GM21360 (cell line): ENCODE data around the gene RFNG.

Source experiments
- ATAC-seq: cut with Tn5 transposase; IDR thresholded peaks from one replicate; pipeline ENCODE4 v1.9.1; 2021; ENCODE audit warnings: mild to moderate bottlenecking, moderate library complexity; ENCODE audit not compliant: unreplicated experiment

Gene RFNG

DNA sequence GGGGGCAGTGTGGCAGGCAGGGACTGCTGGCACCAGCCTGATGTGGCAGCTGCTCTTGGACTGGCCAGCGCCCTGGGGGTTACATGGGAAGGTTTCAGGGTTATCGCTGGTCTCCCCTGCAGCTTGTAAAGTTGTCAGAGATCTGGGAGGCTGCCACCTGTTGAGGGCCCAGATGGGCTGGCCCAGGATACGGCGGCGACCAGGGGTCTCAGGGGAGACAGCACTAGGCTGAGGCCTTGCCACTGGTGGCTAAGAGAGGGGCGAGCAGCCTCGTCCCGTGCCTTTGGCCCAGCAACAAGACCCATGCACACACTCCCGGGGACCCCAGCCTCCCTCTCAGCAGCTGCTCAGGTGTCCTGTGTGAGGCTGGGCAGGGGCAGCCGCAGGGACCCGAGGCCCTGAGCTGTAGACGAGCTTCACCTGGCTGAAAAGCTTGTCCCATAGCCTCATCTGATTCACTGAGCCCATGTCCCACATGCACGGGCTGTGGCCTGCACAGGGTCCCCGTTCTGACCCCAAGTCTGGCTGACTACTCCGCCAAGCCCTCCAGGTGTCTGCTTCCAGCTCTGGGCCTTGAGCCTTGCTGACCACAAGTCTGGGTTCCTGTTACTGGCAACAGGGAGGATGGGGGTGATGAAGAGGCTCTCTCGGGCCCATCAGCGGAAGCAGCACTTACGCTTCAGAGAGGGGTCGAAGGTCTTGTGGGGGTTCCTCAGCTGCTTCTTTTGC is 7.8 kb upstream of the RFNG start:
- ATAC-seq = no peak

DNA sequence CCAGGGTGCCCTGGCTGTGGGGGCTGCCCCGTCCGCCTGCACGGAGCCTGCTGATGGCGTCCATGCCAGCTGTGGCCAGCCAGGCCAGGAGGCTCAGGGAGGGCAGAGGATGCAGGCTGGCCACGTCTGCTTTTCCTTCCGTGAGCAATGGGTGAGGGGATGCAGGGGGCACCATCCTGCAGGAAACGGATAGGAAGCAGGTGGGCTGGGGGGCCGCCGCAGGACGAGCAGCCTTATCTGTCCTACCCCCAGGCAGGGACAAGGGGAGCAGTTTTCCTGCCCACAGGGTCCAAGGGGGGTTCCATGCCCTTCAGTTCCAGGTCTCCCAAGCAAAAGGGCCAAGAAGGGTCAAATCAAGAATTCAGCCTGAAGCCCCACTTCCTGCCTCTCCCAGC is 7.2 kb upstream of the RFNG start:
- no peak for ATAC-seq

DNA sequence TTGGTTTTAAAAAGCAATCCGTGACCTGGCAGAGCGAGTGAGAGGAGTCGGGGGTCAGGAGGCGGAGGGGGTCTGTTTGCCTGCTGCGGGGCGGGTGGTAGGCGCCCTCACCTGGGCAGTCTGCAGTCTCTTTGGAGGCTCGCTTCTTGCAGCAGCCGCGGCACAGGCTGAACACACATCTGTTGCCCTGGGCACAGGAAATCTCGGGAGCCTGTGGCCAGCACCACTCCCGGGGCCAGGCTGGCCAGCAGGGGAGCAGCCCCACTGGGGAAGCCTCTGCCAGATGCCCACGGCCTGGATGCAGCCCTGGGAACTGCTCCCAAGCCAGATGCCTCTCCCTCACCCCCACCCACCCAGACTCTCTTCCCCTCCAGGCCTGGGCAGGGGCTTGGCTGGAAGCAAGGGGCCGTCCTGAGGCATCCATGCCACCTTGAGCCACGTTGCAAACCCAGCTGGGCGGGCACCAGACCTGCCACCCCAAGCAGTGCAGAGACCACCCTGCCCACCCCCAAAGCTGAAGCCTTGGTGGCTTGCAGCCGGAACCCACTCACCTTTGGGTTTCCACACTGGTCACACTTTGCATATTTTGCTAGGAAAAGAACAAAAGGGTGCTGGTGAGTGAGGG is 6.7 kb upstream of the RFNG start:
- no peak for ATAC-seq

DNA sequence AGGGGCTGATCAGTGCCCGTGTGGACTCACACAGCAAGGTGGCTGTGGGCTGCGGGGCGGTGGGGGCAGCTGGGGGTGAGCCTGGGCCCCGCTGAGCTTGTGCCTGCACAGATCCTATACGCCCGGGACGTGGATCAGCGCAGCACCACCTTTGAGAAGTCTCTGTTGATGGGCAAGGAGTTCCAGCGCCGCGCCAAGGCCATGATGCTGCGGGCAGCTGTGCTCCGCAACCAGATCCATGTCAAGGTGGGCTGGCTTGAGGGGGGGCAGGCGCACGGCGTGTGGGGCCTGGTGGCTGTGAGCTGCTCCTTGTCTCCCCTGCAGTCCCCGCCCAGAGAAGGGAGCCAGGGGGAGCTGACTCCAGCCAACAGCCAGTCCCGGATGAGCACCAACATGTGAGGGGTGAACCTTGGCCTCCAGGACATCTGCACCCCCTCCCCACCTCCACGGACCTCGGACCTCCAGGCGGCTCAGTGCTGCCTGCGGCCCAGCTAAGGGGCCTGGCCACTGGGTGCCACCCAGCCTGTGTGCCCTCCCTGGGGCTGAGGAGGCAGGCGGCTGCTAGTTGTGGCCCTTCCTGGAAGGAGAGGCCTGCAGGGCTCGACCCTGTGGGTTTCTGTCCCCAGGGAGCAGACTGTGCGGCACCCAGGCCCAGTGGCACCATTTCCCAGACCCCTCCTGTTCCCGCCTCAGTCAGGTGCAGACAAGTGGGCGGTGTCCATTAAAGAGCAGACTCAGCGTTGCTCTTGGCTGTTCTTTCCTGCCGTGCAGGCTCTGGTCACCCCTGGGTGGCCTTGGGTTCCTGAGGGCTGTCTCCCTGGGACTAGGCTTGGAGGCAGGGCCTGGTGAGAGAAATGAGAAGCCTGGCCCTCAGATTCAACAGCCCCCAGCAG is 5.4 kb upstream of the RFNG start:
- ATAC-seq = no peak

DNA sequence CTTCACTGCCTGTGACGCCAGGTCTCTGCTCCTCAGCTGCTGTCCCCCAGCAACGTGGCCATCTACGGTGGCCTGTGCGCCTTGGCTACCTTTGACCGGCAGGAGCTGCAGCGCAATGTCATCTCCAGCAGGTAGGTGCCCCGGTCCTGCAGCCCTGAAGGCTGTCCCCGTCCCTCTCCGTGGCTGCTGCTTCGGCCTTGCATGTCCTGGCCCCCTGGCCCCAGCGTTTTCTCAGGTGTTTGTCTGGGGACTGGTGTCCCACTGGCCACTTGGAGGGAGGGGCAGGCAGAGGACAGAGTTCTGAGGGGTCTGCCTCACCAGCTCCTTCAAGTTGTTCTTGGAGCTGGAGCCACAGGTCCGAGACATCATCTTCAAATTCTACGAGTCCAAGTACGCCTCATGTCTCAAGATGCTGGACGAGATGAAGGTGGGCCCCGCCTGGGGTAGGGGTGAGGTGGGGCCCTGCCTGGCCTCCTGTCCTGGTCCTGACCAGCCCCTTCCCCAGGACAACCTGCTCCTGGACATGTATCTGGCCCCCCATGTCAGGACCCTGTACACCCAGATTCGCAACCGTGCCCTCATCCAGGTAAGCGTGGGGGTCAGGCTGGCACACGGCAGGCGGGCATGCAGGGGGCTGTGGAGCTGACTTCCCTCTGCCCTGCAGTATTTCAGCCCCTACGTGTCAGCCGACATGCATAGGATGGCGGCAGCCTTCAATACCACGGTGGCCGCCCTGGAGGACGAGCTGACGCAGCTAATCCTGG is 4.5 kb upstream of the RFNG start:
- ATAC-seq = no peak

DNA sequence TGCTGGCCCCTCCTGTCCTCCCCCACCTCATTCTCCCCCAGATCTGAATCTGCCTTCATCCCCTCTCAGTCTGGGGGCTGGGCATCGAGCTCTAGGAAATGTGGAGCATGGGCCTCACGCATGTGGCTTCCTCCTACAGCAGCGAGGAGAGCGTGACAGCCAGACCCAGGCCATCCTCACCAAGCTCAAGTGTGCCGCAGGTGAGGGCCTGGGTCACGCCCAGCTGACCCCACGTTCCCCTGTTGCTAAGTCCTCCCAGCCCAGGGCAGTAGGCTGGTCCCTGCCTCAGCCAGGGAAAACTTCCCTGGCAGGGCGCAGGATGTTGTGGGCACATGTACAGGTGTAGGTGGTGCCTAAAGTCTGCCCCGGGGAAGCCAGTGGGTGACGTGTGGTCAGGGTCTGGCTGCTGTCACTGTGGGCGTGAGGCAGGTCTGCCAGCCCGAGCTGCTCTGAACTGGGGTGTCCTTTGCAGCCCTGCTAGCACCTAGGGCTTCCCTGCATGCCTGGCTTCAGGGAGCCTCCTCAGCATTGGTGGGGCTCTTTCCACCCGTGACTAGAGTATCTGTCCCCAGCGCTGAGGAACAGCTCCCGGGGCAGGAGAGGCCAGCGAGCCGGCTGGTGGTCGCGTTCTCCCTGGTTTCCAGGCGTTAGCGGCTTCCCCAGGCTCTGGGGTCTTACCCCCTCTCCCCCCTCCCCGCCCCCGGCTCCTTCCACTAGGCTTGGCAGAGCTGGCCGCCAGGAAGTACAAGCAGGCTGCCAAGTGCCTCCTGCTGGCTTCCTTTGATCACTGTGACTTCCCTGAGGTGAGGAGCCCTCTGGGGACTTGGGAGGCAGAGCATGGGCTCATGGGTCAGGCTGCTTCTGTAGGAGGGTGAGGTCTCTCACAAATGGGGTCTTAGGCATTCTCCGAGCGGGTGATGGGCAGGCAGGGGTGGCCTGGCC is 3.7 kb upstream of the RFNG start:
- no peak for ATAC-seq

DNA sequence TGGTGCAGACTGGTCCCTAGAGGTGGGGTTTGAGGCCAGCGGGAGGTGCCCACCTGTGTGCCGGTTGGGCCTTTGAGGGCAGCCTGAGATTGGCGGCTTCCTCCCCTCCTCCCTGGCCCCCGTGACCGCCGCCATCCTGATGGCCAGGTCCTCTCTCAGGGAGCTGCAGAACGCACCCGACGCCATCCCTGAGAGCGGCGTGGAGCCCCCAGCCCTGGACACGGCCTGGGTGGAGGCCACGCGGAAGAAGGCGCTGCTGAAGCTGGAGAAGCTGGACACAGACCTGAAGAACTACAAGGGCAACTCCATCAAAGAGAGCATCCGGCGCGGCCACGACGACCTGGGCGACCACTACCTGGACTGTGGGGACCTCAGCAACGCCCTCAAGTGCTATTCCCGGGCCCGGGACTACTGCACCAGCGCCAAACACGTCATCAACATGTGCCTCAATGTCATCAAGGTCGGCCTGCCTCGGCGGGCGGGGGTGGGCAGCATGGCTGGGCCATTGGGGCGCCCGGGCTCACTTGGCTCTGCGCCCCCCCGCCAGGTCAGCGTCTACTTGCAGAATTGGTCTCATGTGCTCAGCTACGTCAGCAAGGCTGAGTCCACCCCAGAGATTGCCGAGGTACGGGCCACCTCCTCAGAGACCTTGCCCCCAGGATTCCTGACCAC is 2.9 kb upstream of the RFNG start:
- no peak for ATAC-seq

DNA sequence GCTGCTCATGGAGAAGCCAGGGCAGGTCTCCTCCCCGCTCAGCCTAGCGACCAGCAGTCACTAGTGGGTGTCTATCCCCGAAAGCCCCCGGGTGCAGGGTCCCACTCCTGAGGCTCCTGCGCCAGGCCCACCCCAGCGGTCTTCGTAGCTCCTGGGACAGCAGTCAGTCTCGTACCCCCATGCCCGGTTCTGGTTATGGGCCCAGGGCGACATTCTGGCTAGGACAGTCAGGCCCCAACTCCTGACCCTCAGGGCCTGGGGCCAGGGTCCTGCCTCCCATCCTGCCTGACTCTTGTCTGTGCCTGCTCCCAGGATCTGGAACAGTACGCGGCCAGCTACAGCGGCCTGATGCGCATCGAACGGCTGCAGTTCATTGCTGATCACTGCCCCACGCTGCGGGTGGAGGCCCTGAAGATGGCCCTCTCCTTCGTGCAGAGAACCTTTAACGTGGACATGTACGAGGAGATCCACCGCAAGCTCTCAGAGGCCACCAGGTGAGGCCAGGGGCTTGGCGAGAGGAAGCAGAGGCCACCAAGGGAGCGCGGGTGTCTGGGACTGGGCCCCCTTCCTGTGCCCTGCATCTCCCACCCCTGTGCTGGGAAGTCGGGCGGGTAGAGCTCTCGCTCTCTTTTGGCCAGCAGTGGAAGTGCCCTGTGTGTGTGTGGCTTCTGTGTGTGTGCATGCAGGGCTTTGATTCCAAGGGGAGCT is 2.1 kb upstream of the RFNG start:
- ATAC-seq = no peak

DNA sequence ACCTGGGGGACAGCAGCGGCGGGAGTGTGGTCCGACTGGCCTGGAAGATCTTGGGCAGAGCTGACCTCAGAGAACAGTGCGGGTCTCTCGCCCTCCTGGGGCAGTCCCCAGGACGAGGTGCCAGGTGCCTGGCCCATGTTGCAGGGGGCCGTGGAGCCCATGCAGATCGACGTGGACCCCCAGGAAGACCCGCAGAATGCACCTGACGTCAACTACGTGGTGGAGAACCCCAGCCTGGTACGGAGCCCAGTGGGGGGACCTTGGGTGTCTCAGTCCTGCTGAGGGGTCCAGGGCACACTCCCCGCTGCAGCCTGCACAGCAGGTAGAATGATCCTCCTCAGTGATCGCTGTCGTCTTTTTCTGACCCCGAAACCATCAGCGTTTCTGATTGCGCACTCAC is 1.5 kb upstream of the RFNG start:
- ATAC-seq = no peak

DNA sequence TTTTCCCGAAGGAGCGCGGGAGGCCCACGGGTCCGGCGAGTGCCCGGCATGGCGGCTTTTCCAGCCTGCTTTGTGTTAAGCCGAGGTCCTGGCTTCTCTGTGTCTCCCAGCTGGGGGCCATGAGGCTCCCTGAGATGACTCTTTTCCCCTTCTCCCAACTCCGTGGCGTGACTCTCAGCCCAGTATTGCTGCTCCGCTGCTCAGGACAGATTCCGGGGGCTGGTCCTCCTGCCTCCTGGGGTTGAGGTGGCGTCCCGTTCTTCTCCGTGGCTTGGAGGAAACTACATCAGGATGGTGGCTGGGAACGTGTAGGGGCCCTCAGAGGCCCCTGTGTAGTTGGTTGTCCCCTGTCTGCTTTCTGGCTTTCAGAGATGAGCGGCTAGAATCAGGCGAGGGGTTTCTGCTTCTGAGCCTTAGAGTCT is 1.0 kb upstream of the RFNG start:
- ATAC-seq = no peak

DNA sequence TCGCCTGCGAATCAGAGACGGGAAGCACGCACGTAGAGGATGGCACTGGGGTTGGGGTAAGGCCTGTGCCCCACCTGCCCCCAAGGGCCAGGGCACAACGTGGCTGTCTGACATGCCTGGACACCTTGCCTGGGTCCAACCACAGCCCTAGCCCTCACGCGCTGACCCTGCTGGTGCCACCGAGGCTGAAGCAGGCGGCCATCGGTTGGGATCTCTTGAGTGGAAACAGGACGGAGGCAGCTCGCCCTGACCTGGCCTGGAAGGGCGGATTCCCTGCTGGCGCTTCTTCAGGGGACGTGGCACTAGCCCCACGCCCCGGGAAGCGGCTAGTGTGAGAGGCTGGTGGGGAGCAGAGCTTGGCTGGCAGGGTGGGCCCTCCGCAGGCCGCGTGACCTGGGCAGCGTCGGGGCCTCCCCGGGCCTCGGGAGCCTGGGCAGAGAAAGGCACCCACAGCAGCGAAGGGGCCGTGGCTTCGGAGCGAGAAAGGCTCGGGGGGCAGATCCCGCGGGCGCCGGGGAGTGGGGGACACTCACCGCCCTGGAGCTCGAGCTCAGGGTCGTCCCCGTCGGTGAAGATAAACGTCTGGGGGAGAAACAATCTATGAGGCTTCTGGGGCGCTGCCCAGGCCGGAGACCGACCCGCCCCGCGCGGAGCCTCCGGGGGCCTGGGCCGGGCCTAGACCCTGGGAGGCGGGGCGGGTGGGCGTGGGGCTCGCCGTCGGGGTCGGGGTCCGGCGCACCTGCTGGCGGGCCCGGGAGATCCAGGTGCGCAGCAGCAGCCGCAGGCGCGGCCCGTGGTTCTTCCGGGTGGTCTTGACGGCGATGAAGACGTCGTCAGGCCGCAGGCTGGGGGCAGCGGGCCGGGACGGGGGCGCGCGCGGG is 610 bp downstream of the RFNG start:
- no peak for ATAC-seq

DNA sequence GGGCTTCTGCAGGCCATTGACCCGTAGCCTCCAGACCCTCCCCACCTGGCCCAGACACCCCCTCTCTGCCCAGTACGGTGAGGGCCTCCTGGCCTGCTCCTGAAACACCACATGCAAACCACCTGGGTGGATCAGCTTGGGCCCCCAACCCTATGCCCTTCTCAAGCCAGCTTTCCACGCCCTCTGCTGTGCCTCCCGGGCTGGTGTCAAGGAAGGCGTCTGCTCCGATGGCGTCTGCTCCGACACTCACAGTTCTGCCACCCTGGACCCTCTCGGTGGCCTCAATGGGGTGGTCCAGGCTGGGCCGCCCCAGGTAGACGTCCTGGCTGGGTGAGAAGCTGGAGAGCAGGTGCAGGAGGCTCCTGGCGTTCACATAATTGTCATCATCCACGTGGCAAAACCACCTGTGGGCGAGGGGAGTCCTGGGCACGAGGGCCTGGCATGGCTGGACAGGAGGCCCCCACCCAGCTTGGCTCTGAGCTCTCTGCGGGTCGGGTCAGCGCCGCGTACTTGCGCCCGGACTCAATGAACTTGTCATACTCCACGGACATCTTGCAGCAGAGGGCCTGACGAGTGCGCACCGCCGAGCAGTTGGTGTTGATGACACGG is 1.4 kb downstream of the RFNG start:
- ATAC-seq = no peak

DNA sequence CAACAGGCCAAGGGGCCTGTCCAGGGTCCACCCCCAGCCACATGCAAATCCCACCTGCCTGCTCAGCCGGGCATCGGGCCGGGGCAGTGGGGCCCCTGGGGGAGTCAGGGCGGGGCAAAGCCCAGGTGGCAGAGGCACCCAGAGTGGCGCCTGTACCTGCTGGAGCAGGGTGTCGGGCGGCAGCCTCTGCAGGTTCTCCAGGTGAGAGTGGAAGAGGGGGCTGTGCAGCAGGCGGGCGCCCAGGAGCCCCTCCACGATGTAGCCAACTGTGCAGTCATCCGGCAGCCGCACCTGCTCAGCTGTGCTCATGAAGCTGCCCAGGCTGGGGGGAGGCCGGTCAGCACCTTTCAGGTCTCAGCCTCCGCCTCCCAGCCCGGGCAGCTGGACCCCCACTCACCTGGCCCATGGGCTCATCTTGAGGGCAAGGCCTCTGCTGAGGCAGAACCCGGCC is 2.1 kb downstream of the RFNG start:
- no peak for ATAC-seq

DNA sequence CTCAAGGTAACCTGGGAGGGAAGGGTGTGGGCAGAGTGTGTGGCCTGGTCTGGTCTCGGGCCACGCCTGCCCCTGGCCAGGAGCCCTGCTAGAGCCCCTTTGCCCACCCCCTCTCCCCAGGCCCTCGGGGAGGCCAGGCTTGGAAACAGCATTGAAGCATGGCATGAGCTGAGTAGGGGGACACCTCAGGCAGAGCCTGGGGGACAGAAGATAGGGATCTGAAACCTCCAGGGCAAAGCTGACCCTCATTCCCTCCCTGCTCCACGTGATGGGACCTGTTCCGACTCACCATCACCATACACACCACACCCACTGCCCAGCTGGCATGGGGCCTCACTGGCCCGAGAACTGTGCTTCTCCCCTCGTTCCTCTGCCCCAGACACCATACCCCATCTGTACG is 2.5 kb downstream of the RFNG start:
- no peak for ATAC-seq

DNA sequence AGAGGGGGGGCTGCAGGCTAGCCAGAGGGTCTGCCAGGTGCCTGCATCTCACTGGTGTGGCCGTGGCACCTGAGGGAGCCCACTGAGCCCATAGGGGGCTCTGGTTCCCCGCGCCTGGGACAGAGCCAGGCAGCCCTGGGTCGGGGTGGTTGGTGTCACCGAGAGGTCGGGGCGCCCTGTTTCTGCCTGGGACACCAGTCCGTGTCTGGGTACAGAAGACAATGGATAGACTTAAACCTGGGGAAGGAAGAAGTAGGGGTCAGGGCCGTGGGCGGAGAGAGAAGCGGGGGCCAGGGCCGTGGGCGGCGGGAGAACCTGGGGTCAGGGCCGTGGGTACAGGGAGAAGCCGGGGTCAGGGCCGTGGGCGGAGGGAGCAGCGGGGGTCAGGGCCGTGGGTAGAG is 3.0 kb downstream of the RFNG start:
- no peak for ATAC-seq

DNA sequence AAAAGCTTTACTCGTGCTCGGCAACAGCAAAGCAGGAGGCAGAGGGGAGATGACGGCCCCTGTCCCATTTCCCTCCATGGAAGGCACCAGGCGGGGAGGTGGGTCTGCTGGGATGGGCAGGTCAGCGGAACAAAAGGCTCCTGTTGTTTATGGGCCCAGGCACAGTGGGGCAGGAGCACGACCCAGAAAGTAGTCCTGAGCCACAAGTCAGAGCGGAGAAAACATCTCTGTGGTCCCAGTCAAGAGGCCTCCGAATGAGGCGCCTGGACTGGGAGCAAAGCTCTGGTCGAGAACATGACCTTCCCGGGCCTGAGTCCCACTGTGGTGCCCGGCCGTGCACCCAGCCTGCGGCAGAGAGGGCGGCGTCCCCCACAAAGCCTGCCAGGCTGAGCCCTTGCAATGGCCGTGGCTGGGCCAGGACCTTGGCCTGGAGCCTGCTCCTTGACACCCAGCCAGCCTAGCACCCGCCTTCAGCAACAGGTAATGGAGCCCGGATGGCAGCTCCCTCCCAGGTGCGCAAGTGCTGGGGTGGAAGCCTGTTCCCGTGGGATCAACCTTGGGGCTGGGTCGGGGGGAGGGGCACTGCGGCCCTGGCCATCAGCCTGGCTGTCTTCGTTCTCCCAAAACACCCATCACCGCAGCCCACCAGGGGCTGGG is 3.6 kb downstream of the RFNG start:
- ATAC-seq = no peak

DNA sequence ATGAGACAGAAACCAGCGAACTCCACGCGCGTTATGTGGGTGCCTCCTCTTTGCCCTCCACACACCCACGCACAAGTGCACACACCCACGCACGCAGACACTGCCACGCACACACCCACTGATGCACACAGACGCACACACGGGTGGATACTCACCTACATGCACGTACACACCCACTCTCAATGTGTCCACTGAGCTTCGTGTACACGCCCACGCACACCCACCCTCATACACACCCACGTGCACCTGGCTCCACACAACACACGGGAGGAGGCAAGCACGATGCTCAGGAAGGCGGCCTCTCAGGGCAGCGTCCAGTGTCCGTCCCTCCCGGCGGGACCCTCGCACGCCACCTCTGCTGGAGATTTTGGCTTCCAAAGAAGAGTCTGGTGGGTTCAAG is 4.2 kb downstream of the RFNG start:
- ATAC-seq = no peak
